Right lobe of liver (tissue), 4 donors: ENCODE results near the gene KCTD13.

Source experiments
- CTCF ChIP-seq, 4 donors: fragments of 200-600 bp in 3 of 4; fragments of 450-650 bp in 1 of 4; IDR thresholded peaks; one replicate each; pipeline versions ENCODE4 v1.5.1 to v1.8.0; 2016 to 2022; ENCODE audit warnings: antibody characterized with exemption in 4 of 4, mild to moderate bottlenecking in 2 of 4
- POLR2A ChIP-seq: fragments of 450-650 bp; IDR thresholded peaks from one replicate; pipeline ENCODE4 v1.6.1; 2017; ENCODE audit warnings: antibody characterized with exemption, mild to moderate bottlenecking
- donor health status: DM: no; HTN: no; CAD: no.
- donor health status: DM: no; HTN: no; CAD: no.
- donor health status: DM: no; HTN: yes; CAD: no.

DNA sequence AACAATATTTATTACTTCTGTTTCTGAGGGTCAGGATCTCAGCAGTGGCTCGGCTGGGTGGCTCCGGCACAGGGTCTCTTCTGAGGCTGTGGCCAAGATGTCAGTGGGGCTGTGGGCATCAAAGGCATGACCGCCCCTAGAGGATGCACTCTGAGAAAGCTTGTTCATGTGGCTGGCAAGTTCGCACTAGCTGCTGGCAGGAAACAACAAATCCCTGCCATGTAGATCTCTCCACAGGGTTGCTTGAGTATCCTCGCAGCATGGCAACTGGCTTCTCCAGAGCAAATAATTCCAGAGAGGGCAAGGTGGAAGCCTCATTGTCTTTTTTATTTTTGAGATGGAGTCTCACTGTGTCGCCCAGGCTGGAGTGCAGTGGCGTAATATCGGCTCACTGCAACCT, 12.5 kb downstream of the KCTD13 start:
- TF ChIP-seq CTCF (IDR thresholded peaks at IDR 0.05) (no peak), POLR2A (no peak)
